Stimulated activated CD4-positive, alpha-beta T cell treated with anti-CD3 and anti-CD28 coated beads, Interleukin-4, amount 100 ng/mL, for 4 hours (primary cell): Measurements from ENCODE around the gene HOXA5.

ENCODE experiments used
- DNase-seq, 2 experiments: peaks; one replicate each; pipeline ENCODE4 v3.0.0-alpha.2; 2020

Gene HOXA5

GRCh38 chr7:27116031-27116961 lies 27.2 kb downstream of the HOXA5 start:
- DNase-seq: no peak

- DNase-seq: no peak
Measured at GRCh38 chr7:27115221-27116026, 28.1 kb downstream of the HOXA5 start.

DNA sequence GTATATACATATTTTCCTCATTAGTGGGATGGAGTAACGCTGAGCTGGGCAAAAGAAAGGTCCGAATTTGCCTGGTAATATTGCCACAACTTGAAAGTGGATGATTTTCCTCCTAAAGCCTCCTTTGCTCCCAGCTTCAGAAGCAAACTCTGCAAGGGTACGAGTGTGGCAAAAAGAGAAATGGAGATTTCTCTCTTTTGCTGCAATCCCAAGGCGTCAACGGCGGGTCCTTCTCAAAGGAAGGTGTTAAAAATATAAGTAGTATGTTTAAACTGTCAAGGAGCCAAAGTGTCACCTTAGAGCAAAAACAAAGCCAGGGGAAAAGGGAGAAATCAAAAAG lies 28.6 kb downstream of the HOXA5 start:
- no peak for DNase-seq

- no peak for DNase-seq
Measured at GRCh38 chr7:27113991-27114769, 29.3 kb downstream of the HOXA5 start.

DNA sequence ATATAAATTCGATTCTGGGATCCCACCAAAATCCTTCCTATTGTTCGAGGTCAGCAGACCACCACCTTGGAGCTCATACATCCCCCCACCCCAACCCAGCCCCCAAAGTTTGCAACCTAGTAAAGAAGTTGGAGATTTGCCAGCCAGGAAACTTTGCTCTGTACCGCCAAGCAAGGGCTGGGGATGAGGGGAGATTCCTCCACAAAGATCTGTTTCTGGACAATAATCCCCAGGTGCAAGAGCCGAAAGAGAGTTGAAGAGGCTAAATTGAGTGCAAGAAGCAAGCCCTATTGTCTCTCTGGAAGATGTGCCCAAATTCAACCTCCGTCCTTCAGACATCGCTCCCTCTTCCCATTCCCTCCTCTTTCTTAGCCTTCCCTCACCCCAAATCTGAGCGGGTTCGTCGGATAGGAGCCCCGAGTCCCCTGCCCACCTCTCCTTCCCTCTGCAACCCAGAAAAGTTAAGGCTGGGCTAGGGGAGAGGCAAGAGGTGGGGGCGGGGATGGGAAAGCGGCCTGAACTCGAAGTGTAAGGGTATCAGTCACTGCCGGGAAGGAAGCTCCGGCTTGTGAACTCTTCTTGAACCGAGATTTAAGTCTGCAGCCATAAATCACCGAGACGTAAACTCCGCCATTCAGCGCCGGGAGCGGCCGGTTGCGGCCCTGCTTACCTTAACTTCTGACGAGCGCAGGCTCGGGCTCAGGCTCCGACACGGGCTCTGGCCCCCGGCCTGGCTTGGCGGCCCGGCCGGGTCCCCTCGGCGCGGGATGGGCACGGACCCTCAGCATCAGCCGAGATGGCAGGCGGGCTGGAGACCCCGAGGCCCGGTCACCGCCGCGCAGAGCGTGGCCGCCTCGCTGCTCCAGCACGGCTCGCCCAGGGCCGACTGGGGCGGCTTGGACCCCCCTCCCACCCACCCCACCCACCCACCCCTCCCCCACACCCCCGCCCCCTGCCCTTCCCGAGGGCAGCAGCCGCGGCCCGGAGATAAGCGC lies 30.2 kb downstream of the HOXA5 start:
- no peak for DNase-seq

DNA sequence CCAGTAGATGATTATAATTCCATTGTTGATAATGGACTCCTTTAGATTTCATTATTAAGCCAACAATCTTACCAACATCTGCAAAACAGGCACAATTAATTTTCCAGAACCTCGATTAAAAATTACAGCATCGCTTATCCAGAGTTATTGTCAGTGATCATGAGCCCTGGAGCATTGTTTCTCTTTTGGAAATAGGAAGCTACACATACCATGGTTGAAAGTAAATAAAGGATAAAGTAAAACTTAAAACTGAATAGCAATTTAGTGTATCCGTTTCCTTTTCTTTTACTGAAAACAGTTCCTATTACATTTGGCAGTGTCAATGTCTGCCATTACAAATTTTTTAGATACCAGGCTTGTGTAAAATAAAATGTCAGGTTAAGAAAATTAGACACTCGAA lies 31.1 kb downstream of the HOXA5 start:
- DNase-seq: no peak

DNA sequence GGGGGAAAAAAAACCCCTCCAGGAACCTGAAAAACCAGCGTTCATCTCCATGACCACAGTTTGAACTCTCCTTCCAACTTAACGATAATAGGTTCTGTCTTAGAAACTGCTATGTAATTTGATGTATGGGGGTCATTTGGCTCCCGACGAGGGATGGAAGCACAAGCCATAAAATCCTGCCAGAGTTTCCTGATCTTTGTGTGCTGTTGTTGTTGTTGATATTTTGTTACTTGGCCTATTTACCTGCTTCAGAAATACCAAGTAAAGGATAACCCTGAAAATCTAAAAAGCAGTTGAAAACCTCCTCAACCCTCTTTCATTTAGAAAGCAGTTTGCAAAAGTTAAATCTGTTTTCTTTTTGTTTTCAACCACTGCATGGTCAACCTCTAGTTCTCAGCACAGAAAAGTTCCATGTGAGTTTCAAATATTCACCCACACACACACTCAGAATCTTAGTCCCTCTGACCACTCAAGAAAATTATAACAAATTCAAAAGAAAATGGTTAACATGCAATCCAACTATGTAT lies 31.7 kb downstream of the HOXA5 start:
- no peak for DNase-seq

DNA sequence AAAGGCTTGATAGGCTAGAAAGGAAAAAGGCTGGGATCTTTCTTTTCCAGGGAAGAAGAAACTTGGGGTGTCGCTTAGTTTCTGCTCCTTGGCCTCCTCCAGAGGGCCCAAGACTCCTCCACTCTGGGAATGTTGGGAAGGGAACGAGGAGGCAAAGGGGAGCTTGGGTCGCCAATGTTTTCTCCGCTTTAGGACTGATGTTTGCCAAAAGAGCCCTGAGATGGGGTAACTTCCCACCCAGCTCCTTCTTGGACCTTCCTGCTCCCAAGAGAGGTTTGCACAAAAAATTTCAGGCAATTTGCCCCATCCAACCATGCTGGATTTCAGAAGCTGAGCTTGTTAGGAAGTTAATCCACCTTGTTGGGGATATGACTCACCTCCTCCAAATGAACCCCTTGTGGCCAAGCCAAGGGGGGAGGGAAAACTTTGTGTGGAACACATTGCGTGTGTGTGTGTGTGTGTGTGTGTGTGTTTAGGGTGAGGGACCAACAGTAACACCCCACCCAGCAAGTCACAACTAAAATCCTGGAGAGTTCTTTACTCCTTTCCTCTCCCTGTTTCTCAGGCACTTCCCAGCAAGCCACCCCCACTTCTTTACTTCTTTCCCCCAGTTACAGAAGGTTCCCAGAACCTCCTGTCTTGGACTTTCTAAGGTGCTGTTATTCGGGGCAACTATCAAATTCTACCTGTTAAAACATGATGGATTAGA lies 32.3 kb downstream of the HOXA5 start:
- no peak for DNase-seq

DNA sequence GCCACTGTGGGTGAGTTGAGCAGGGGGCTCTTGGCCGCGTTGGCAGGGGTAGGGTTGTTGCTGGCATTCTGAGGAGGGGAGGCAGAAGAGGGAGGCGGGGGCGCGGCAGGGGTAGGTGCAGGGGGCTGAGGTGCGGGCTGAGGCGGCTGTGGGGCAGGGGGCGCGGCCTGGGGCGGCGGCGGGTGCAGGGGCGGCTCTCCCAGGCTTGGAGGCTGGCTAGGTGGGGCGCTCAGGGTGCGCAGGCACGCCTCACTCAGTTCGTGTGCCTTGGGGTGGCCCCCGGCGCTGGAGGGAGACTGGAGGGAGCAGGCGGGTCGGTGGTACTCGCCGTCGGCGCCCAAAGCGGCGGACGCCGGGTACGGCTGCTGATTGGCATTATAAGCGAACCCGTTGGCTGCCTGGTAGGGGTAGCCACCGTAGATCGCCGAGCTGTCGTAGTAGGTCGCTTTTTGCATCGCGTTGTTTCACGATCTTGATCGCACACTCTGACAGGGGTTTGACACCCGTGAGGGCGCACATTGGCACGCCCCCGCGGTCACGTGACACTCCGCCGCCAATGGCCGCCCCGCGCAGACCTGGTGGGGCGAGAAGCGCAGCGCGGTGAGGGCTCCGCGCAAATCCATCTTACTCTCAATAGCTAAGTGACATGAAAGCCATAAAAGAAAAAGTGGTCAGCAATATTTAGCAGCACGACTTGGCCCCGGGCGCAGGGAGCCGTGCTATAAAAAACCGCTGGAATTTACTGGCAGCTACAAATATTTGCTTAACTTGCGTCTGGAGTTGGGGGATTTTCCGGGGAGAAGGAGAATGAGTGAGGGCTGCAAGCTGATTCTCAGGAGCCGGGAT lies 33.1 kb downstream of the HOXA5 start:
- DNase-seq: no peak

- no peak for DNase-seq
Measured at GRCh38 chr7:27109466-27110185, 33.9 kb downstream of the HOXA5 start.

DNA sequence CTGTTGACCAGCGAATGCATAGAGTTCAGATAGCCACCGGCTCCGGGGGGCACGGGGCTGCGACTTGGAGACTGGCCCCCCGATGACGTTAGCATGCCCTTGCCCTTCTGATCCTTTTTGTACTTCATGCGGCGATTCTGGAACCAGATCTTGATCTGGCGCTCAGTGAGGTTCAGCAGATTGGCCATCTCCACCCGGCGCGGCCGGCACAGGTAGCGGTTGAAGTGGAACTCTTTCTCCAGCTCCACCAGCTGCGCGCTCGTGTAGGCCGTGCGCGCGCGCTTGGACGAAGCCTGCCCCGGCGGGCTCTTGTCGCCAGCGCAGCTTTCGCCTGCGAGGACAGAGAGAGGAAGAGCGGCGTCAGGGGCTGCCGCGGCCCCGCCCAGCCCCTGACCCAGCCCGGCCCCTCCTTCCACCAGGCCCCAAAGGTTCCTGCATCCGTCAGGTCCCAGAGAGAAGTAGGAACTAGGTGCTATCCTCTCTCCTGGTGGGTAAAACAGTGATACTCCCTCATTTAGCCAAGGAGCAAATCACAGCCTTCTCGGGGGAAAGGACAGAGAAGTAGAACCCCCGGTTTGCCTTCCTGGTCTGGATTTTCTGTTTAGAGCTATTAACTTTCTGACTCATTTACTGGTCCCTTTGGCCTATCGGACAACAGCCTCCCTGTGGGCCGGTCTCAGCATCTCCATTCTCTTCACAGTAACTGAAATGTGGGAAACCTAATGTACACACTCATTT lies 34.9 kb downstream of the HOXA5 start:
- DNase-seq: no peak

DNA sequence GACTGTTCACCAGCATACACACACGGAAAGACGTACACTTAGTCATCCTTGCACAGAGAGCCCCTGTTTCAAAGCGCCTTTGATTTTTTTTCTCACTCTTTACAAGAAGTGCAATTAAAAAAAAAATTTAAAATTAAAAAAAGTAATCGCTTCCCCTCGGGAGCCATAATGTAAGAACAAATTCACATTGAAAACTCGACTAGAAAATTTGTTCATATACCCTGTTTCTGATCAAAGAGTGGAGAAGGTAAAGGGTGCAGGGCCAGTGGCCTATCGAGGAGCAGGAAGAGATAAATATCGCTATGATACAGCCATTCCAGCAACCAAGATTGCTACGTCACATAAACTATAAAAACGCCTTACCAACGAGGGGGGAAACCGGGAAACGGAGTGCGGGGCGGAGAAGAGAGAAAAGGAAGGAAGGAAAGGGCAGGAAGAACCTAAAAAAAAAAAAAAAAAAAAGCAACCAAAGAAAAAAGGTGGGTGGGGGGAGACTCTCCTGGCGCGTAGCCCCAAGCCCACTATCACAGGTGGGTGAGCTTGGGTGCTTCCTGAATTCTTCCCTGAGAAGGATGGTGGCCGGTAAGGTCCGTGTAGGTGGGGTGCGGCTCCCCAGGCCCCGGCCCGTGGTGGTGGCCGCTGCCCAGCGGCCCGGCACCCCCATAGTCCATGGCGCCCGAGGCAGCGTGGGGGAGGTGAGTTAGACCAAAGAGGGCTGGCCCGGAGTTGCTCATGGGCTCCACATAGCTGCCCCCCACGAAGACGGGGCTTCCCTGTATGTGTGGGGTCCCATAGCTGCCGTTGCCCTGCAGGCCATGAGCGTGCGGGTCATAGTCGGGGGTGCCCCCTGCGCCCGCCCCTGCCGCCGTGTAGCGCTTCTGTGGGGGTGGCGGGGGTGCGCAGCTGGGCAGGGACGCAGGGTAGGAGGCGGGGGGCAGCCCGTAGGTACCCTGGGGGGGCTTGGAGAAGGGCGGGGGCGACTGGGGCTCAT lies 35.8 kb downstream of the HOXA5 start:
- DNase-seq: no peak

DNA sequence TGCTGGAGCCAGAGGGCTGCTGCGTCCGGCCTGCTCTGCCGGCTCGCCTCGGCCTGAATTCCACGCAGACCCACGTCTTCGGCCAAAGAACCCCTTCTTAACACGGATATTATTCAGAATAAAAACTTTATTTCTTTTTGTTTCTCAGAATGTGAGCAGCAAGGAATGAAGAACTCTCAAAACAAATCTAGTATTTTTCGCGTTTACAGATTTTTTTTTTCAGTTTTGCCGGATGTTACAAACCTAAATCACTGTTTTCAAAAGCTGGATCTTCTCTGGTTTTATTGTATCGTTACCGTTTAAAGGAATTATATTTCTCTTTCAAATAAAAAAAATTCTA lies 36.6 kb downstream of the HOXA5 start:
- DNase-seq: no peak

DNA sequence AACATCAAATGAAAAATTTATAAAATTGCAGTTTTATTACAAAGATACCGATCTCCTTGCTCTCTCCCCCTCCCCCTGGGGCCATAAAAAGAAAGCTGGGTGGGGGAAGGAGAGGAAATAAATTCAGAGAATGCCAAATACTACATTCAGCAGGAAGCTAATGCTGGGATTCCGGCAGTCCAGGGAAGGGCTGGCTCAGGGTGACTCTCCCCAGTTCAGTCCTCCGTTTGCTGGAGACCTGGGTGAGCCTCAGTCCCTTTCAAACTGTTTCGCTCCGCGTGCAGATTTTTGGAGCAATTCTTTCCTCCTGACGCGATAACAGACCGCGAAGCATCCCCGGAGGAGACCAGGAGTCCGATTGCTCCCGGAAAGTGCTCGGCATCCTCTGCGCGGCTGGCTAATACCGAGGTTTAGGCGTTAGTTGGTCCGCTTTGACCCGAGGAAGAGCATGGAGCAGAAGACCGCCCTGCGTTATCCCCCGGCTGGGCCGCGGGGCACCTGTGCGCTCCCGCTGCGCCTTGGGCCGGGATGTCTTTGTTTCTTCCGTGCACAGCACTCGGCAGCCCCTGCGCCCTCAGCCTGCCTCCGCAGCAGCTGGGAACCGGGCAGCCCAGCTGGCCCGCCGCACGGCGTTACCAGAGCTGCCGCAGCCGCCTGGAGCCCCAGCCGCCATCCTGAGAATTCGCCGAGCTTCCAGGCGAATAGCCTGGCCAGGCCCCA lies 37.1 kb downstream of the HOXA5 start:
- no peak for DNase-seq

- DNase-seq: no peak
Measured at GRCh38 chr7:27105301-27106031, 38.0 kb downstream of the HOXA5 start.
